Smooth muscle cell (in vitro differentiated cells): ENCODE measurements around the gene TENT5A. TPM values are rescaled to one million over a fixed set of nuclear protein-coding genes. Genes with fewer than 3 reads are reported as not detected.

Experiments used
- DNase-seq: peaks from one replicate; lab custom pipeline; 2025; ENCODE audit not compliant: unreplicated experiment; lab: John Stamatoyannopoulos, UW
- H2AFZ ChIP-seq: fragments of 200-600 bp; sonication (generic); 2 replicates; pipeline ENCODE4 v1.6.0; 2016; ENCODE audit warnings: antibody characterized with exemption, low read depth, mild to moderate bottlenecking
- H3F3A ChIP-seq: fragments of 200-600 bp; sonication (generic); 2 replicates; pipeline ENCODE4 v1.6.0; 2017; ENCODE audit warnings: antibody characterized with exemption, low read depth
- H3K27ac ChIP-seq: fragments of 200-600 bp; sonication (generic); 2 replicates; pipeline ENCODE4 v1.5.1; 2016; ENCODE audit warnings: low read depth, mild to moderate bottlenecking
- H3K27me3 ChIP-seq: fragments of 200-600 bp; sonication (generic); 2 replicates; pipeline ENCODE4 v1.6.1; 2016; ENCODE audit warnings: low read depth, mild to moderate bottlenecking
- H3K36me3 ChIP-seq: fragments of 200-600 bp; sonication (generic); 2 replicates; pipeline ENCODE4 v1.5.1; 2016; ENCODE audit warnings: low read depth
- H3K4me1 ChIP-seq: fragments of 200-600 bp; sonication (generic); 2 replicates; pipeline ENCODE4 v1.5.1; 2016; ENCODE audit warnings: low read depth
- H3K4me2 ChIP-seq: fragments of 200-600 bp; sonication (generic); 2 replicates; pipeline ENCODE4 v1.6.0; 2016; ENCODE audit warnings: mild to moderate bottlenecking
- H3K4me3 ChIP-seq: fragments of 200-600 bp; sonication (generic); 2 replicates; pipeline ENCODE4 v1.5.1; 2016; ENCODE audit warnings: mild to moderate bottlenecking
- H3K79me2 ChIP-seq: fragments of 200-600 bp; sonication (generic); 2 replicates; pipeline ENCODE4 v1.6.0; 2016; ENCODE audit warnings: low read depth, mild to moderate bottlenecking
- H3K9ac ChIP-seq: fragments of 200-600 bp; sonication (generic); 2 replicates; pipeline ENCODE4 v1.6.0; 2016; ENCODE audit warnings: low read depth
- H3K9me3 ChIP-seq: fragments of 200-600 bp; sonication (generic); replicated peaks from 2 replicates; pipeline ENCODE4 v1.5.1; 2016; ENCODE audit warnings: low read depth
- H4K20me1 ChIP-seq: fragments of 200-600 bp; sonication (generic); 2 replicates; pipeline ENCODE4 v1.6.0; 2016; ENCODE audit warnings: low read depth
- WGBS: methylation state at CpG from one replicate; pipeline ENCODE4 v1.1.7; 2016; ENCODE audit warnings: low lambda C conversion rate; 5-methylcytosine and 5-hydroxymethylcytosine counted together
- polyA plus RNA-seq: library from polyadenylated mRNA; unstranded; fragments of >200 nt; fragmentation: Nextera tagmentation; extraction: Ambion mirVana; gene quantifications from 2 replicates; pipeline ENCODE4 v1.2.1, GENCODE V29; 2016
- total RNA-seq: library from RNA; depleted of rRNA; stranded (reverse); fragments of >200 nt; gene quantifications from 2 replicates; pipeline ENCODE4 v1.2.3, GENCODE V29; 2014
- TF ChIP-seq, protein P1 (sequence below): fragments of 200-600 bp; sonication (generic); IDR thresholded peaks from 2 replicates; pipeline ENCODE4 v1.5.1; 2017; ENCODE audit warnings: borderline replicate concordance, mild to moderate bottlenecking, antibody characterized with exemption; ENCODE audit not compliant: insufficient read depth, poor library complexity, severe bottlenecking

Gene TENT5A
- total RNA-seq (151 and 162 TPM in 2 replicates), polyA plus RNA-seq (123 and 137 TPM in 2 replicates)

DNA sequence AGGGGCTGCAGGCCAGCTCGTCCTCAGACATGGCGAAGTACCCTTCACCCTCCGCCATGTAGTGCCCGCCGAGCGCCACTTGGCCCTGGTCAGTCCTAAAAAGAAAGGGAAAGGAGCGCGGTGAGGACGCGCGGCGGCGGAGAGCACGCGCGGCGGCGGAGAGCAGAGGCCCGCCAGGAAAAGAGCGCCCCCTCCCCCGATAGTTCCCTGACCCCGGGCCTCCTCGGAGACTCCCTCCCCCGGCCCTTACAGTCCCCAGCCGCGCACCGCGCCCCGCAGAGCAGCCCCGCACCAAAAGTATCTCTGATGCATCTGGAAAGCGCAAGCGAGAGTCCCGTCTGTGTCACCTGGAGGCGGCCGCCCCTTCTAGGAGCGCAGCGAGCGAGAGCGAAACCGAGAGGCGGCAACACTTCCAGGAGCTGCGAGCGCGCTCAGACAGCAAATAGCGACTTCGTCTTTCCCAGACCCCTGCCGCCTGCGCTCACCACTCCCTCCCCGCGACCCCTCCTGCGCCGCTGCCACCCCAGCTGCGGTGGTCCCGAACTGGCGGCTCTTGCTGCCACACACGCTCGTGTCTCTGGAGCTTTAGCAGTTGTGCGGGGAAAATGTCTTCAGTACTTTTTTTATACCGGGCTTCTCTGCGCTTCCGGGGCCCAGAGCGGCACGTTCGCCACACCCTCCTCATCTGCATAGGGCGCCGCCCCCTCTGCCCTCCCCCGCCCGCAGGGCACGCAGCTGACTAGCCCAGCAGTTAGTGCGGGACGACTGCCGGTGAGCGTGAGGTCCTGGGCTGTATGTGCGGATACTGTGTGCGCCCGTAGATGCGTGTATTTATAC lies at the start of gene TENT5A:
TSS of gene TENT5A (minus strand) at position 598 of the 837 bp plus-strand sequence. CDS start at position 58, 540 bp downstream.
- TF ChIP-seq, protein P1, sequence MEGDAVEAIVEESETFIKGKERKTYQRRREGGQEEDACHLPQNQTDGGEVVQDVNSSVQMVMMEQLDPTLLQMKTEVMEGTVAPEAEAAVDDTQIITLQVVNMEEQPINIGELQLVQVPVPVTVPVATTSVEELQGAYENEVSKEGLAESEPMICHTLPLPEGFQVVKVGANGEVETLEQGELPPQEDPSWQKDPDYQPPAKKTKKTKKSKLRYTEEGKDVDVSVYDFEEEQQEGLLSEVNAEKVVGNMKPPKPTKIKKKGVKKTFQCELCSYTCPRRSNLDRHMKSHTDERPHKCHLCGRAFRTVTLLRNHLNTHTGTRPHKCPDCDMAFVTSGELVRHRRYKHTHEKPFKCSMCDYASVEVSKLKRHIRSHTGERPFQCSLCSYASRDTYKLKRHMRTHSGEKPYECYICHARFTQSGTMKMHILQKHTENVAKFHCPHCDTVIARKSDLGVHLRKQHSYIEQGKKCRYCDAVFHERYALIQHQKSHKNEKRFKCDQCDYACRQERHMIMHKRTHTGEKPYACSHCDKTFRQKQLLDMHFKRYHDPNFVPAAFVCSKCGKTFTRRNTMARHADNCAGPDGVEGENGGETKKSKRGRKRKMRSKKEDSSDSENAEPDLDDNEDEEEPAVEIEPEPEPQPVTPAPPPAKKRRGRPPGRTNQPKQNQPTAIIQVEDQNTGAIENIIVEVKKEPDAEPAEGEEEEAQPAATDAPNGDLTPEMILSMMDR = peak; percentile 14
- H3K27me3 ChIP-seq = no peaks in the 10 kb centered on the region
- H3K4me1 ChIP-seq = peaks cover 27% of the 10 kb centered on the region
- peak within 1 kb of the TSS; percentile 88 for H3K9ac ChIP-seq
- H3K36me3 ChIP-seq = no peaks in the 10 kb centered on the region
- peaks cover 51% of the 10 kb centered on the region for H3K79me2 ChIP-seq
- H3K27ac ChIP-seq = peak within 1 kb of the TSS; percentile 98
- DNase-seq = peak; percentile 89
- WGBS = 1% methylated on average over 68 of the region's 77 CpGs
- peaks cover 52% of the 10 kb centered on the region for H4K20me1 ChIP-seq
- H3K9me3 ChIP-seq = no peaks in the 10 kb centered on the region
- H3F3A ChIP-seq = peaks cover 6% of the 10 kb centered on the region
- H2AFZ ChIP-seq = peak within 1 kb of the TSS; percentile 9
- H3K4me3 ChIP-seq = peak within 1 kb of the TSS; percentile 78
- peak within 1 kb of the TSS; percentile 90 for H3K4me2 ChIP-seq

DNA sequence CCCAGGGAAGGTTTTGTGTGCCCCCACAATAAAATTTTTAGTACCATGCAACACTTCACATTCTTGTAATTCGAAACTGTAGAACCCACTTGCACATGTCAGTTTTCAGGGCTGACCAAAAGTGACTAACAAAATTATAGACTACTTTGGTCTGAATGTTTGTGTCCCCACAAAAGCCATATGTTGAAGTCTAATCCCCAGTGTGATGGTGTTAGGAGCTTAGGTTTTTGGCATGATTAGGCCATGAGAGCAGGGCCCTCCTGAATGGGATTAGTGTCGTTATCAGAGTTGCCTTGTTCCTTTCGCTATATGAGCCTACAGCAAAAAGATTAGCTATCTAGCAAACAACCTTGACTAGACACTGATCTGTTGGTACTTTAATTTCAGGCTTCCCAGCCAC lies 49.0 kb upstream of the TENT5A start:
- no peak overlapping the region for H3K4me3 ChIP-seq
- no peaks in the 10 kb centered on the region for H3K79me2 ChIP-seq
- DNase-seq = no peak
- H2AFZ ChIP-seq = peak overlapping the region; percentile 23
- H3F3A ChIP-seq = no peaks in the 10 kb centered on the region
- H3K9me3 ChIP-seq = no peaks in the 10 kb centered on the region
- H3K4me2 ChIP-seq = no peak overlapping the region
- no peaks in the 10 kb centered on the region for H3K36me3 ChIP-seq
- no peak overlapping the region for H3K27ac ChIP-seq
- H3K27me3 ChIP-seq = no peaks in the 10 kb centered on the region
- H4K20me1 ChIP-seq = no peaks in the 10 kb centered on the region
- WGBS = 54% methylated on average over 3 of the region's 3 CpGs
- H3K9ac ChIP-seq = no peak overlapping the region
- TF ChIP-seq, protein P1 = no peak
- no peaks in the 10 kb centered on the region for H3K4me1 ChIP-seq

DNA sequence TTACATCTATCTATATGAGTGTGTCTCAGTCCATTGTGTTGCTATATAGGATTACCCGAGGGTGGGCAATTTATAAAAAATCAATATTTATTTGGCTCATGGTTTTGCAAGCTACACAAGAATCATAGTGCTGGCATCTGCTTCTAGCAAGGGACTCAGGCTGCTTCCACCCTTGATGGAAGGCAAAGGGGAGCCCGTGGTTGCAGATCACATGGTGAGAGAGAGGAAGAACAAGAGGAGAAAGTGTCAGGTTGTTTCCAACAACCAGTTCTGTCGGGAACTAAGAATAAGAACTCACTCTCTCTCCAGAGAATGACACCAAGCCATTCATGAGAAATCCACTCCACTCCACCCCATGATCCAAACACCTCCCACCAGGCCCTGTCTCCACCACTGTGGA lies 48.2 kb upstream of the TENT5A start:
- Histone ChIP-seq H3K9ac (no peak overlapping the region), H3K27me3 (no peaks in the 10 kb centered on the region), H3K27ac (no peak overlapping the region), H3K4me2 (no peak overlapping the region), H3K9me3 (no peaks in the 10 kb centered on the region), H2AFZ (no peak overlapping the region), H3K36me3 (no peaks in the 10 kb centered on the region), H3K79me2 (no peaks in the 10 kb centered on the region), H4K20me1 (no peaks in the 10 kb centered on the region), H3K4me1 (no peaks in the 10 kb centered on the region), H3K4me3 (no peak overlapping the region), H3F3A (no peaks in the 10 kb centered on the region)
- TF ChIP-seq, protein P1 = no peak
- WGBS = 97% methylated on average over 3 of the region's 3 CpGs
- DNase-seq = no peak
